NCI-H1436 treated with DMSO at 0.1 percent for 48 hours (cell line): ENCODE data around the gene LAPTM5.
"Not testable (repeated sequence)": the region's sequence is repeated elsewhere in the genome, so short reads cannot be mapped to it uniquely, and the experiment has no call there.

ENCODE experiments used
- DNase-seq: peaks from one replicate; lab custom pipeline; 2025; lab: John Stamatoyannopoulos, UW

LAPTM5 gene

DNA sequence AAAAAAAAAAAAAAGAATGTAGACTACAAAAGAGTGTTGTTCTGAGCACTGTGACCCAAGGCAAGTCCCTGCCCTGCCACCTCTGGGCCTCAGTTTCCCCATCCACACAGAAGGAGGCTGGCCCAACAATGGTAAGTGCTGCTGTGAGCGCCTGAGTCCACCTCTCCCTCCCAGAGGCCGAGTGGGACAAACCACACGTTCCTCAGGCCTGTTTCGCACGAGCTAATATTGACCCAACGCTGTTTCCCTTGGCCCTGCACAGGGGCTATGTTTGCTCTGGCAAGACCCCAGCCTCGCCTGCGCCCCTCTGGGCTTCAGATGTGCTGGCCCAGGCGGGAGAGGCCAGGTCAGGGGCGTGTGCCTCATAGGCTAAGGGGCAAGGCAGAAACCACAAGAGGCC is 12.6 kb upstream of the LAPTM5 start:
- no peak for DNase-seq

DNA sequence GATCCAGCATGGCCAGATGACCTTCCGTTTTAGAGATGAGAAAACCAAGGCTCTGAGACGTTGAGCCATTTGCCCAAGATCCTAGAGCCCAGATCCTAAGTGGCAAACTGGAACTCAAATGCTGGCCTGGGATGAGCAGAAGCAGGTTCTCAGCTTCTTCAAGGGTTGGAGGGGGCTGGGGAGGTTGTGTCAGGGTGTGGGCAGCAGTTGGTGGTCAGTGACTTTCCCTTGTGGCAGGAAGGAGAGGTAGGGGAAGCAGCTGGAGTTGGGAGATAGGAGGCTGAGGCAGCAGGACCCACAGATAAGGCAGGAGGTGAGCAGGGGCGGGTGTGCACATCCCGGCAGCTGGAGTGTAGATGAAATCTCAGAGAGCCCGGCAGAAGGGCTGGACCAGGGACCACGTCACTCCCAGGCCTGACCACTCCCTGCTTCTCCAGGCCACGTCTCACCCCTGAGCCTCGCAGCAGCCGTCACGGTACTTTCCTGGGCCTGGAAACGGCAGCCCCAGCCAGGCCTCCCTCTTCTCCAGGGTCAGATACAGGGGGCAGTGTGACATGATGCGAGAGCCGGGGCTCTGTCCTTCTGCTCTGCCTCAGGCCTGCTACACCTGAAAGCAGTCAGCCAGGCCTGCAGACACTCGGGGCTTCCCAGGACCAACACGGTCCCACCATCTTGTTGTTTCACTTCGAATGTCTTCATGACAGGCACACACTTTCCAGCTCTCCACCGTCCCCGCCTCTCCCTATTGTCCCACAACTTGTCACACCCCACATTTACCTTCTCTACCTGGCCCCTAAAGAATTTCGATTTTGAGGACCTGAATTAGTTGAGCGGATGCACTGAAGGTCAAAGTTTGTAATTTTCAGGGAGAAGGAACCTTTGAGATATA is 11.5 kb upstream of the LAPTM5 start:
- DNase-seq, result no peak

GRCh38 chr1:30768159-30768829 is 10.7 kb upstream of the LAPTM5 start:
- no peak for DNase-seq

GRCh38 chr1:30766948-30767347 is 9.4 kb upstream of the LAPTM5 start:
- DNase-seq, result not testable (repeated sequence)

DNA sequence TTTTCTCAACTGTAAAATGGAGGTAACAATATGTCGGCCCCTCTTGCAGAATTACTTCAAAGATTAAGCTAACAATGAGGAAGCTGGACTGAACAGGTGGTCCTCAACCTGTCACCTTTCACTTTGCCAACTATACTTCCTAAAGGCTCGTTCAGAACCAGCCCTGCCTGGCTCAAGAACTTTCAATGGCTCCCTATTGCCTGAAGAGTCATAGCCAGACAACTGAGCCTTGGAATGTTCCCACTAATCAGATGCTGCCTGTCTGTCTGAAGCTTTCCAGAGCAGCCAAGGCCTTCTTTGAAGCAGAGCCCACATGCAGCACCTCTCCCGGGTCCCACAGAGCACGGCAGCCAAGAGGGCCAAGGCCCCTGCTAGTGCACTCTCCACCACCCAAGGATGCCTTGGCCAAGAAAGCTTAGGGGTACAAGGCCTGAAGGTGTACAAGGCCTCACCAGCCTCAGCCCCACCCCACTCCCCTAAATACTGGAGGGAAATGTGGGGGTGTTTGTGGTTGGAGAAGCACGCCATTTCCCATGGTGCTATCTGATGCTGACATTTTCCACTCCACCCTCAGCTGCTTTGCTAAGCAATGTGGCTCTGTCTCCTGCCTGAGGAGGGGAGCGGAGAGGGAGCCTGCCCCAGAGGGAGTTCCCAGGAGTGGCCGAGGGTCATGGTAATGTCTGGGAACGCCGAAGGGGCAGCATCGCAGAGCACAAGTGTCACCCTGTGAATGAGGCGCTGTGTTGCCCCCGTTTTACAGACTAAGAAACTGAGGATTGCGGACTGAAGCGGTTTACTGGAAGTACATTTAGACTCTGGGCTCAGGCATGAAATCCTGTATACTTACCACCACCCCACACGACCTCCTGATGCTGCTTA is 8.2 kb upstream of the LAPTM5 start:
- DNase-seq, result no peak

DNA sequence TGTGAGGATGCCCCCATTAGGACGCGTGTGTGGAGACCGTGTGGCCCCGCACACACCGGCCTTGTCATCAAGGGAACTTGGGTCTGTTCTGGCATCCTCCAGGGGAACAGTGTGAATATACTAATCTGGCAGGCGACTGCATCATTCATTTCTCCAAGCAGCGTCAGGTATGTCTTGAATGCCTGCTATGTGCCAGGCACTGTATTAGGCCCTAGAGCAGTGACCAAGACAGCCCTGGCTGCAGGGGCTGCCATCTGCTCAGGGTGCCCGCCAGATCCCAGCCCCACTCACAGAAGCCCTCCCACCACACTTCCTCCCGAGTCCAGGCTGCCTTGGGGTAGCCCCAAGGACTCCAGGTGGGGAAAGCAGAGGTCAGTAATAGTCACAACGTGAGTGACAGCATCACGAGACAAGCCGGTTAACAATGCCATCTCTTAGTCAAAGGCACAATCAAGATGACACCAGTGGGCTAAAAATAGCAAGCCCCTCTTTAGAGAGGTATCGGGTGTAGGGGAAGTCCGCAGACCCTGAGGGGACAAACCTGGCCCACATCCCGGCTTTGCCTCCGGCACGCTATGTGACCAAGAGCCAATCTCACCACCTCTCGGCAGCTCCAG is 7.5 kb upstream of the LAPTM5 start:
- no peak for DNase-seq

GRCh38 chr1:30764396-30764795 is 6.8 kb upstream of the LAPTM5 start:
- DNase-seq, result no peak

DNA sequence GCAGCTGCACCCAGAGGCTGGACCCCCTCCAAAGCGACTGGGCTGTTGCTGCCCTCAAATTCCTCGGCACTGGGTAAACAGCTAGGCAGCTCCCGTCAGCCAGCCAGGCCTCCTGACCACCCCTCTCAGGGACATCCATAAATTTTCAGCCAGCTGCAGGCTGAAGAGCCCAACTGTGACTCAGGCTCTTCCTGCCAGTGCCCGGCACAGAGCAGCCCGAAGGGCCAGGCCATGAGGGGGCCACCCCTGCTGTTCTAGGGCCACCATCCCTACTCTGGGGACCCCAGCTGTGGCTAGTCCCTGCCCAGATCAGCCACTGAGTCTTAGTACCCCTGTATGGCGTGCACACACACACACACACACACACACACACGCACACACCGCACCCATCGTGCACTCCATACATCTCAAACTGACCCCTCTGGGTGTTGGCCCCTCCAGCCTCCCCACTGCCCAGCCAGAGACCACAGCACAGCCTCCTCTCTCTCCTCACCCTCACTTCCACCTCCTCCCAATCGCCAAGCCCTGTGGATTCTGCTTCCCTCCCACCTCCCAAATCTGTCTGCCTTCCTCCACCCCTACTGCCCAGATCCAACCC is 6.2 kb upstream of the LAPTM5 start:
- DNase-seq, result no peak

GRCh38 chr1:30762930-30763650 is 5.5 kb upstream of the LAPTM5 start:
- no peak for DNase-seq

- DNase-seq, result no peak
These were observed 4.8 kb upstream of the LAPTM5 start for GRCh38 chr1:30762152-30762929.

DNA sequence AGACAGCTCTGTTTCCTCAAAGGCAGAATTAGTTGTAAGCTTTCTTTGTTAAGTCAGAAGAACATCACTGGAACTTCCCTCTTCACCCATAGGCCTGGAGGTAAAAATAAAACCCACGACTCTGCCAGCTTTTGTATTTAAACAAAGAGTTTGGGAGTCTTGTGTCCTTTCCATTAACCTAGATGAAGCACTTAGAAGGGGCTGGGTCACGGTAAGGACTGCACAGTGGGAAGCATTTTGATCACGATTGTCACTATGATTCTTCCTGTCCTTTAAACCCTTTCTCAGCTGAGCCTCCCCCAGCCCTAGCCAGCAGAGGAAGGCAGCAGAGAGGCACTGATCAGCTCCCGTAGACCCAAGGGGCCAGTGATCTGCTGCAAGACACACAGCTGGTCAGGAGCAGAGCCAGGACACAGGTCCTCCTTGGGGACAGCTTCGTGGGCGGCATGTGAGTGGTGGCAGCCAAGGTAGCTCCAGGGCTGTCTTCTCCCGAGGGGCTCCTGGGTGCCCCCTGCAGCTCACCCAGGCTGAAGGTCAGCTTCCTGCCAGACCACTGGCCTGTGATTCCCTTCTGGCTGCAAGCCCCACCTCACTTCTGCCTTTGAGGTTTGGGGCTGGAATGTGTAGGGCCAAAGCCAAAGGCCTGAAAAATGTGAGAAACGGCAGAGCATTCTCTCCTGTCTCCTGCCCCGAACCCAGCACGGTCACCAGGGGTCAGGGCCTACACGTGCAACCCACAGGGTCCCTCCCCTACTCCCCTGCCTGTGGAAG is 4.0 kb upstream of the LAPTM5 start:
- no peak for DNase-seq

DNA sequence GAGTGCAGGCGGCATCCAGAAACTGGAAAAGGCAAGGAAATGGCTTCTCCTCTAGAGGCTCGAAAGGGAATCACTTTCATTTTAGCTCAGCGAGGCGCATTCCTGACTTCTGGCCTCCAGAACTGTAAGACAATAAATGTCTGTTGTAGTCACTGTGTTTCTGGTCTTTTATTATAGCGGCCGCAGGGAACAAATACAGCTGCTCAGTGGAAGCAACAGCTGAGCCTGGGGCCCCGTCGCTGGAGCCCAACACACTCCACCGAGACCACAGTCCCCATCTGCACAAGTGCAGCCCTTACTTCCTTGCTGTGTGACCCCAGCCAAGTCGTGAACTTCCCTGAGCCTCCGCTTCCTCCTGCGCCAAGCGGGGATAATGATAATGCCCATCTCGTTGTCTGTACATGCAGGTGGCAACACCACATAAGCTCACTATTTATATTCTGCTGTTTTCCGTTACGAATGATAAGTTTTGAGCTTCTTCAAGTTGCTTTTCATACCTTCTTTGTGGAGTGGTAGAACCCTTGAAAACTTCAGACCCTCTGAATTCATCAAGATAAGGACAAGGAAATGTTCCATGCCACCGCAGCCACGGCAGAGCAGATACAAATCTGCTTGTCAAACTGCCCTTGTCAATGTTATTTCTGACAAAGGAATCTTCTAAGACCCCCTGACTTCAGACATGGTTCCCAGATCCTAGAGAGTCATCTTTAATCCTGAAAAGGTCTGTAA is 3.2 kb upstream of the LAPTM5 start:
- no peak for DNase-seq

DNA sequence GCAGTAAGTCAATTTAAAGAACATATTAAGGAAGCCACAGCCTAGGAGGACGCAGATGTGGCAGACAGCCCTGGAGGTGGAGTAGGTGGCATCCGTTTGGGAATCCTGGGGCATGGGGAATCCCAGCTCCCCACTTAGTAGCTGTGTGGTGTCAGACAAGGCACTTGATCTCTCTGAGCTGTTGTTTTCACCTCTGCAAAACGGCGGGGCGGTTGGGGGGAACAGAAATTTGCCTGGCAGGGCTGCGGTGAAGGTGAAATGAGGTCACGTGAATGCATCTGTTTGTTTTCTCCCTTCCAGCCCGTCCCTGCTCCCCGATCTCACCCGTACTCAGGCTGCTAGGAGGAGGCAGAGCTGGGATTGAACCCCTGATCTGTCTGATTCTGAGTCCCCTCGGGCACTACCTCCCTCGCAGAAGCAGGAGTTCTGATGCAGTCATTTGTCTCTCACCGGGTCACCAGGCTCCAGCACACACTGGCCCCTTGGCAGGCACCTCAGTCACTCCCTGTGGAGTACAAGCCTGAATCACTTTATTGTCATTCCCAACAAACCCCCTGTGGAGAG is 2.2 kb upstream of the LAPTM5 start:
- no peak for DNase-seq

DNA sequence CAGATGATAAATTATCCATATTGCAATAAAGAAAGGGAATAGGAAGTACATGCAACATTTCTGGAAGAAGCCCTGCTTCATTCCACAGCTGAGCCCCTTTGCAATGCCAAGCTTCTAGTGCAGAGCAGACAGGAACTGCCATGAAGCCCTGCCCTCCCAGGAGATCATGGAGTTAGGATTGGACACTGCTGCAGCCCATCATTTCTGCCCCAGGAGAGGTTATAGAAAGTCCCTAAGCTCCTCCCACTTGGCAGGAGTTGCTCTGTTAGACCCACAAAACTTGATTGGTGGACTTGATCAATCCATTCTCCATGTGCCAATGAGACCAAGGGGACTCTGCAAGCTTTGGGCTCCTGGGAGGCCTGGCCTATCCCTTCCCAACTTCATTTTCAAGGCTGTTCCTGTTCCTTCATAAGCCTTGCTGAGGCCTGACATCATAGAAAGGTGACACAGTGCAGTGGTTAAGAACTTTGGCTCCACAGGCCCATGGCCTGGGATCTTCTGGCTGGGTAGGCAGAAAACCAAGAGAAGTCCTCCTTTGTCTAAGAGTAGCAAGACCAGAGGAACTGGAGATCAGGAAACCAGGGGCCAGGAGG is 1.3 kb upstream of the LAPTM5 start:
- no peak for DNase-seq

- DNase-seq, result no peak
These were observed 631 bp upstream of the LAPTM5 start for GRCh38 chr1:30758121-30758688.

DNA sequence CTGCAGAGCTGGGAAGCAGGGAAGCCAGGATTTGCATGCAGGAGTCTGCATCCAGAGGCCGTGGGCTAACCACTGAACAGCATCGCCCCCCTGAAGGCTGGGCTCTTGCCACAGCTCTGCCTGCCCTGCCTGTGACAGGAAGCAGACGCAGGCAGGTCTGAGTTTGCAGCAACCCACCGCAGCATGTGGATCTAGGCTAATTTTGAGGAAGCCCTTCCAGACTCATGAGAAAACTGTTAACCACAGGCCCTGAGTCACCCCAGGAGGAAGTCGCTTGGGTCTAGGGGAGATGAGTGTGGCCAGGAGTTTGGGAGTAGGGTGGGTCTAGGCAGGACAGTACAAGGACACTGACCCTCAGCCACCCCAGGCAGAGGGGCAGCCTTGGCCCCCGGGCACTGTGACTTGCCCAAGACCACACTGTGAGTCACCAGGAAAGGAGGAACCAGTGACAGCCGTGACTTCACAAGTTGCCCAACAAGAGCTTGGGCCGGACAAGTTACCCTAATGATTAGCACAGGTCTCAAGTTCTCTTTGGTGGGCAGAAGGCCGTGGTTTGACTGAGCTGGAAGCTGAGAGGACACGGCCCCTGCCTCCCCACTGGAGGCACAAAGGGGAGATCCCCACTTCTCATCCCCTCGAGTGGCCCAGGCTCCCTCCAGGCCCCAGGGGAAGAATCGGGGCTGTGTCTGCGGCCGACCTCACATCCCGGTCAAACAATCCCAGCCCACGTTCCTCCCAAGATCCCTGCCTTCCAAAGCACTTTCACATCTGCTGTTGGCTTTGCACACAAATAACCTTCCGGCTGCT is 826 bp downstream of the LAPTM5 start:
- no peak for DNase-seq

GRCh38 chr1:30756206-30756544 is 1.4 kb downstream of the LAPTM5 start:
- DNase-seq, result no peak
